Bronchial epithelial cell (primary cell): ENCODE results near the gene AGBL2. TPM values are rescaled to one million over a fixed set of nuclear protein-coding genes. Genes with fewer than 3 reads are reported as not detected.
A peak's percentile ranks its signal among the peaks of the same experiment; 100 is the strongest.
"Not testable (repeated sequence)": the region's sequence is repeated elsewhere in the genome, so short reads cannot be mapped to it uniquely, and the experiment has no call there.

Experiments
- DNase-seq: peaks from one replicate; pipeline ENCODE4 v3.0.0-alpha.2; 2010; ENCODE audit warnings: low read depth
- FAIRE-seq: peaks from 2 replicates; lab custom pipeline; 2011; peaks lifted over from hg19 to GRCh38; lab: Jason Lieb, UNC
- H3K27me3 ChIP-seq: 2 replicates; pipeline ENCODE4 v1.5.1; 2011; ENCODE audit warnings: low read length; ENCODE audit not compliant: control insufficient read depth, insufficient read depth
- H3K36me3 ChIP-seq: 2 replicates; pipeline ENCODE4 v1.5.1; 2011; ENCODE audit warnings: low read length; ENCODE audit not compliant: control insufficient read depth, insufficient read depth
- H3K4me3 ChIP-seq: 2 replicates; pipeline ENCODE4 v1.5.1; 2011; ENCODE audit warnings: mild to moderate bottlenecking, low read depth, low read length, control low read depth
- CTCF ChIP-seq: IDR thresholded peaks from 2 replicates; pipeline ENCODE4 v1.5.1; 2011; ENCODE audit warnings: mild to moderate bottlenecking, moderate library complexity, low read length, control low read depth, inconsistent platforms; ENCODE audit not compliant: insufficient read depth, severe bottlenecking
- total RNA-seq: library from RNA; depleted of rRNA; stranded (reverse); fragments of >200 nt; gene quantifications from 2 replicates; pipeline ENCODE4 v1.2.1, GENCODE V29; 2014

The AGBL2 gene
- total RNA-seq, 1 donor from 2014 or later, result 1.1 TPM

DNA sequence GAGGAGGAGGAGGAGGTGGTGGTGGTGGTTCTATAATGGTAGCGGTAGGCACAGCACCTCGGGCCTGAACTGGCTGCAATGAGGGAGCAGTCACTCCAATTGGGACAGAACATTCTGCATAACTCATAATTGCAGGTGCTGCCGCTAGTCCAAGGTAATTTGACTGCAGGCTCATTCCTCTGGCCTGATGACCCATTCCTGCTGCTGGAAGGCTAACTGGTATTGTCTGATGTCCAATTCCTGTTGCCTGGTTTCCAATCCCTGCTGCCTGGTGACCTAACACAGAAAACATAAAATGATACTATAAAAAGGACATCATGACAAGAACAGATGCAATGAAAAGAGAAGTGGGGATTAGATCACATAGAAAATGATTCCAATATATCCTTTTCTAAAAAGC lies 7.9 kb upstream of the AGBL2 start:
- no peak for TF ChIP-seq CTCF
- Histone ChIP-seq H3K27me3 (no peaks in the 10 kb centered on the region), H3K4me3 (no peak overlapping the region), H3K36me3 (peaks cover 24% of the 10 kb centered on the region)
- no peak for FAIRE-seq
- no peak for DNase-seq

- no peak for TF ChIP-seq CTCF
- FAIRE-seq, result no peak
- Histone ChIP-seq H3K4me3 (no peak overlapping the region), H3K27me3 (no peaks in the 10 kb centered on the region), H3K36me3 (peaks cover 21% of the 10 kb centered on the region)
- DNase-seq, result no peak
Observed at GRCh38 chr11:47720651-47721050, 5.5 kb upstream of the AGBL2 start.

DNA sequence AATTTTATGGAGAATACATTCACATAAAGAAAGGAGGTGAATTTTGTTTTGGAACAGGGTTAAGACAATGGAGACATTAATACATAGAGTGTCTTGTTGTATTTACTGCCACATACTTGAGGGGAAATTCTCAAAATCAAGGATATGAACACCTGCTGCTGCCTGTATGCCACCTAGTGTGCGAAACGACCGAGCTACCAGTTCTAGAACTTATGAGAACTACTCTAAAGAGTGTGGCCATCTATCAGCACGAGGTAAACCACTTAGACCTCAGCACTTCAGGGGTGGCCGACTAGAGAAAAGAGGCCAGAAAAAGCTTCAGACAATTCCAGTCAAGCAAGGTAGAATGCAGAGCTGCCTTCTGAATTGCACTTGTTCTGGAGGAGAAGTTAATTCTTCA lies 1.5 kb upstream of the AGBL2 start:
- FAIRE-seq (no peak), DNase-seq (peak; percentile 15)
- no peak for TF ChIP-seq CTCF
- Histone ChIP-seq H3K27me3 (no peaks in the 10 kb centered on the region), H3K4me3 (no peak overlapping the region), H3K36me3 (peaks cover 8% of the 10 kb centered on the region)

DNA sequence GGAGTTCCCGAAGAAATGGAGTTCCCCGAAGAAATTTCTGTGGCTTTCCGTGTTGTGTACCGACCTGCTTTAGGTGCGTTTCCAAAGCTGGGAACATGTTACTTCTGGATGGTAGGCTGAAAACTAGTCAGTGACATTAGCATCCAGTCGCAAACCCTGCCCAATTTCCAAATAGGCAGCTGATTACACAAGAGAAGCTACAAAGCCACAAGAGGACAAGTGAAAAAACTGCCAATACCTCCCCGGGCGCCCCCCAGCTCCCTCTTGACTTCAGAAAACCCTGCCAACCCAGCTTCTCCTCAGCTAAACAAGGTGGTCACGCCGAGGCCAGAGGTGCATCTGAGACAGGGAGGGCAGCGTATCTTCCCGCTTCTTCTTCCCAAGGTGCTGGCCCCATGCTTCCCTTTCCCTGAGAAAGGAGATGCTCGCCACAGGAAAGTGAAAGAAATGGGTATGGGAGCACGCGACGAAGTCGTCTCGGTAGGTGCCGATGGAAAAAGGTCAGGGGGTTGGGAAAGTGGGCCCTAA lies 551 bp downstream of the AGBL2 start:
- no peak for TF ChIP-seq CTCF
- DNase-seq, result peak; percentile 12

GRCh38 chr11:47711816-47712215 lies 3.4 kb downstream of the AGBL2 start:
- no peak for DNase-seq
- no peak for TF ChIP-seq CTCF

More for the DNA sequence above, 551 bp downstream of the AGBL2 start:
- Histone ChIP-seq H3K4me3 (peak overlapping the region; percentile 93), H3K36me3 (peaks cover 5% of the 10 kb centered on the region), H3K27me3 (no peaks in the 10 kb centered on the region)
- no peak for FAIRE-seq

GRCh38 chr11:47711225-47711624 lies 3.9 kb downstream of the AGBL2 start:
- FAIRE-seq, result no peak
- Histone ChIP-seq H3K36me3 (no peaks in the 10 kb centered on the region), H3K4me3 (no peak overlapping the region), H3K27me3 (no peaks in the 10 kb centered on the region)
- TF ChIP-seq CTCF, result no peak
- no peak for DNase-seq

More at GRCh38 chr11:47711816-47712215, 3.4 kb downstream of the AGBL2 start:
- no peak overlapping the region for H3K4me3 ChIP-seq
- FAIRE-seq, result no peak
- no peaks in the 10 kb centered on the region for H3K36me3 ChIP-seq
- no peaks in the 10 kb centered on the region for H3K27me3 ChIP-seq

- not testable (repeated sequence) for H3K36me3 ChIP-seq, H3K4me3 ChIP-seq, H3K27me3 ChIP-seq, FAIRE-seq, DNase-seq
Observed at GRCh38 chr11:47707275-47707786, 7.8 kb downstream of the AGBL2 start.
